PFSK-1 (cell line): ENCODE data around the gene UBE2E1.

Source experiments
- FOXP2 ChIP-seq: optimal IDR thresholded peaks from 2 replicates; pipeline ENCODE3; 2011; ENCODE audit warnings: borderline replicate concordance, control low read depth, inconsistent platforms; ENCODE audit not compliant: insufficient read depth; ENCODE audit errors: extremely low read length, extremely low read depth
- POLR2AphosphoS5 ChIP-seq: IDR thresholded peaks from 2 replicates; pipeline ENCODE4 v1.6.1; 2012; ENCODE audit warnings: low read depth, mild to moderate bottlenecking, control low read depth, low read length, moderate library complexity
- REST ChIP-seq, 2 experiments: IDR thresholded peaks; 2 replicates each; pipeline versions ENCODE4 v1.6.1 to v1.8.0; 2011 to 2012; ENCODE audit warnings: low read depth in 2 of 2, low read length in 2 of 2, control low read depth in 1 of 2, inconsistent platforms in 1 of 2, mild to moderate bottlenecking in 1 of 2, moderate library complexity in 1 of 2; ENCODE audit not compliant: insufficient read depth in 1 of 2
- SIN3A ChIP-seq: IDR thresholded peaks from 2 replicates; pipeline ENCODE4 v1.6.1; 2012; ENCODE audit warnings: mild to moderate bottlenecking, low read length, moderate library complexity, borderline replicate concordance; ENCODE audit not compliant: insufficient read depth
- TAF1 ChIP-seq: IDR thresholded peaks from 2 replicates; pipeline ENCODE4 v1.6.1; 2012; ENCODE audit warnings: low read length, control low read depth, borderline replicate concordance; ENCODE audit not compliant: insufficient read depth

Gene UBE2E1

GRCh38 chr3:23760871-23761373 is 44.8 kb upstream of the UBE2E1 start:
- TF ChIP-seq TAF1 (no peak), FOXP2 (no peak), REST (IDR thresholded peaks at IDR 0.05; ENCODE audit: insufficient read depth in 1 of 2, low read depth in 2 of 2, low read length in 2 of 2) (no peak), POLR2AphosphoS5 (no peak), SIN3A (no peak)

GRCh38 chr3:23761440-23761896 is 44.3 kb upstream of the UBE2E1 start:
- no peak for TF ChIP-seq POLR2AphosphoS5
- no peak for TF ChIP-seq FOXP2
- TF ChIP-seq TAF1, result no peak
- TF ChIP-seq SIN3A, result no peak
- TF ChIP-seq REST (IDR thresholded peaks at IDR 0.05; ENCODE audit: insufficient read depth in 1 of 2, low read depth in 2 of 2, low read length in 2 of 2), result no peak

- TF ChIP-seq SIN3A (no peak), POLR2AphosphoS5 (no peak), TAF1 (no peak), FOXP2 (no peak), REST (IDR thresholded peaks at IDR 0.05; ENCODE audit: insufficient read depth in 1 of 2, low read depth in 2 of 2, low read length in 2 of 2) (no peak)
Measured at GRCh38 chr3:23762214-23762613, 43.5 kb upstream of the UBE2E1 start.

GRCh38 chr3:23762759-23763477 is 42.8 kb upstream of the UBE2E1 start:
- TF ChIP-seq FOXP2 (no peak), POLR2AphosphoS5 (no peak), REST (IDR thresholded peaks at IDR 0.05; ENCODE audit: insufficient read depth in 1 of 2, low read depth in 2 of 2, low read length in 2 of 2) (no peak), SIN3A (no peak), TAF1 (no peak)

- TF ChIP-seq POLR2AphosphoS5, result no peak
- no peak for TF ChIP-seq SIN3A
- no peak for TF ChIP-seq FOXP2
Measured at GRCh38 chr3:23764407-23764806, 41.3 kb upstream of the UBE2E1 start.
